Gastroesophageal sphincter (tissue), 3 donors: Measurements from ENCODE around the gene PPM1H.

Experiments
- POLR2AphosphoS5 ChIP-seq: sonication (generic); formaldehyde crosslinking; IDR thresholded peaks from one replicate; pipeline ENCODE4 v1.6.1; 2017; ENCODE audit warnings: antibody characterized with exemption
- TF ChIP-seq, protein P1 (sequence below), 4 experiments: fragments of 200-600 bp in 2 of 4; fragments of 450-650 bp in 2 of 4; sonication (generic) in 1 of 4; IDR thresholded peaks; one replicate each; pipeline ENCODE4 v1.5.1; 2017 to 2019; ENCODE audit warnings: antibody characterized with exemption in 4 of 4, mild to moderate bottlenecking in 2 of 4, moderate library complexity in 2 of 4

DNA sequence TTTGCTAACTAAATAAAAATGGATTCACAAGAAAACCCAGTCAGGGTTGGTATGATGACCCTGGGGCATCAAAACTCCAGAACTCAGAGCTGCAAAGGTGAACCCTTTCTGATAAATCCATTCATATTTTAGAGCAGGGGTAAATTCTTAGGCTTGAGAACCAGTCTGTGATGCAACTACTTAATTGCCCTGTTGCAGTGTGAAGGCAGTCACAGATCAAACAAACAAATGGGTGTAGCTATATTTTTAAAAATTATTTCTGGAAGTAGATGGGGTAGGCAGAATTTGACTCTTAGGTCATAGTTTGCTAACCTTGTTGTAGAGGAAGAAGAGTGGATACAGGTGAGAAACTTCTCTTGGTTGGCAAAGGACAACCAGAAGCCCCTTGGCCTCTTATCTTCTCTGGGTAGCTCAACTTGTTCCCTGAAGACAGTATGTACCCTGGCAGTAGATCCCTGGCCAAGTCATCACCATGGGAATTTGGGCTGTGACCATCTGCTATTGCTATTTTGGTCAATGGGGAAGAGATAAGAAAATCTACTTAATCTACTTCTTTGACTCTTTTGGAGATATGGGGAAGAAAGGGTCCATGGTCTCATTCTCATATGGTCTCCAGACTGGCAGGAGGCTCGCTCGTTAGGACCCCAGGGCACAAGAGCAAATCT is 216.1 kb downstream of the PPM1H start:
- no peak for TF ChIP-seq POLR2AphosphoS5
- TF ChIP-seq, protein P1, sequence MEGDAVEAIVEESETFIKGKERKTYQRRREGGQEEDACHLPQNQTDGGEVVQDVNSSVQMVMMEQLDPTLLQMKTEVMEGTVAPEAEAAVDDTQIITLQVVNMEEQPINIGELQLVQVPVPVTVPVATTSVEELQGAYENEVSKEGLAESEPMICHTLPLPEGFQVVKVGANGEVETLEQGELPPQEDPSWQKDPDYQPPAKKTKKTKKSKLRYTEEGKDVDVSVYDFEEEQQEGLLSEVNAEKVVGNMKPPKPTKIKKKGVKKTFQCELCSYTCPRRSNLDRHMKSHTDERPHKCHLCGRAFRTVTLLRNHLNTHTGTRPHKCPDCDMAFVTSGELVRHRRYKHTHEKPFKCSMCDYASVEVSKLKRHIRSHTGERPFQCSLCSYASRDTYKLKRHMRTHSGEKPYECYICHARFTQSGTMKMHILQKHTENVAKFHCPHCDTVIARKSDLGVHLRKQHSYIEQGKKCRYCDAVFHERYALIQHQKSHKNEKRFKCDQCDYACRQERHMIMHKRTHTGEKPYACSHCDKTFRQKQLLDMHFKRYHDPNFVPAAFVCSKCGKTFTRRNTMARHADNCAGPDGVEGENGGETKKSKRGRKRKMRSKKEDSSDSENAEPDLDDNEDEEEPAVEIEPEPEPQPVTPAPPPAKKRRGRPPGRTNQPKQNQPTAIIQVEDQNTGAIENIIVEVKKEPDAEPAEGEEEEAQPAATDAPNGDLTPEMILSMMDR (IDR thresholded peaks at IDR 0.05), result no peak
